Right kidney (tissue), 1 donor: ENCODE results near the gene MYO3B.
A peak's percentile ranks its signal among the peaks of the same experiment; 100 is the strongest.
"Not testable (repeated sequence)": the region's sequence is repeated elsewhere in the genome, so short reads cannot be mapped to it uniquely, and the experiment has no call there.

Experiments
- DNase-seq: peaks from one replicate; pipeline ENCODE4 v3.0.0-alpha.2; 2016

The MYO3B gene

GRCh38 chr2:170377500-170378207, 199.7 kb downstream of the MYO3B start:
- no peak for DNase-seq

DNA sequence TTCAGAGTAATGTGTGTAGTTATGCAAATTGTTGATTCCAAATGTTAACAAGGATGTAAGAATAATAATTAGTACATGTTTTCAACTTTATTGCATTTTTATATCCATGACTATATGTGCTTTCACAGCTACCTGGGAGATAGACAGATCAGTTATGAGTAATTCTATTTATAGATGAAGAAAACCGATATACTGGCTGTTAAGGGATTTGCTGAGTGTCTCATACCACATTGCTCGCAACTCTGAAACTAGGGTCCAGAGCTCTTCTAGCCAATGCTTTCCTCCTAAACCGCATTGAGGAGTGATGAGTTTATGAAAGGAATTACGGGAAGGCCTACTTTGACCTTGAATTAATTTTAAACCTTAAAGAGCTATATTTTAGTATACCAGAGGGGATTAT, 202.3 kb downstream of the MYO3B start:
- DNase-seq: no peak

- no peak for DNase-seq
Observed at GRCh38 chr2:170381678-170382077, 203.7 kb downstream of the MYO3B start.

DNA sequence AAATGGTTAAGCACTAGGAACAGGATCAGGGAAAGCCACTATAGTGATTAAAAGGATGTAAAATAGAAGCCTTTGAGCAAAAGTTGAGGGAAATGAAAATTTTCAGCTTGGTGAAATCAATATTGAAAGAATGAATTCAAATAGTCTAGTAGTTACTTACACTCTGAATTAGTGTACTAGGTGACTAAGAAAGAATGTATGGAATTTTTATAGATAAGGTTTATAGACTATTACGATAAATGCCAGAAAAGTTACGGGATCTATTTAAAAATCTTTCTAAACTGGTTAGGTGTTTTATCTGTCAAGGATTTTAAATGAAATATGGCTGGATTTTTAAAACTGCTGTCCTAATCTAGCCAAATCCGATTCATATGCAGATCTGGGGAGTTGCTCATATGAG, 208.6 kb downstream of the MYO3B start:
- DNase-seq: no peak

DNA sequence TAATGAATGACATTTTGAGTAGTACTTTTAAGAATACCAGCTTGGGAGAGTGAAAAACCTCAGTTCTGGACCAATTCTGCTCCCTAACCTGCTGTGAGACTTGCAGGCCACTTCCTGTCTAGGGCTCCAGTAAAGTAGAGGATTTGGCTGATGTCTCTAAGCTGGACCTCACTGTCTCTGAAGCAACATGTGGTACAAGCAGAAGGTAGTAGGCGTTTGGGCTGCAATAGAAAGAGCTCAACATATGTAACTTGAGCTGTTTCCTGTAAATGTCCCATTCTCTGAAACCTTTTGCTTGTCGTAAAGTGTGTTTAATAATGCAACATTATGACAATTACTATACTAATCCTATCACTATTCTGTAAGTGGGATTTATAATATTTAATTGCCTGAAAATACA, 213.1 kb downstream of the MYO3B start:
- no peak for DNase-seq

DNA sequence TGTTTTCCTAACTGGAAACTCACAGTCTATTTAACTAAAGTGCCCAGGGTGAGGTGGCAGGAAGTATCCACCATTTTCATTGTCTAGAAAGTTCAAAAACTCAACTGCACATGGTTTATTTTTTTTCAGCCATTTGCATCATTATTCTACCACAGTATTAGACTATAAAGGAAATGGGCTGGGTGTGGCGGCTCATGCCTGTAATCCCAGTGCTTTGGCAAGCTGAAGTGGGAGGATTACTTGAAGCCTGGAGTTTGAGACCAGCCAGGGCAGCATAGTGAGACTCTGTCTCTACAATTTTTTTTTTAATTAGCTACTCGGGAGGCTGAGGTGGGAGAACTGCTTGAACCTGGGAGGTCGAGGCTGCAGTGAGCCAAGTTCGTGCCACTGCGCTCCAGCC, 213.8 kb downstream of the MYO3B start:
- no peak for DNase-seq

GRCh38 chr2:170393861-170394498, 216.0 kb downstream of the MYO3B start:
- DNase-seq: no peak

GRCh38 chr2:170394641-170395387, 216.9 kb downstream of the MYO3B start:
- no peak for DNase-seq

- DNase-seq: no peak
Observed at GRCh38 chr2:170396799-170397459, 219.0 kb downstream of the MYO3B start.

DNA sequence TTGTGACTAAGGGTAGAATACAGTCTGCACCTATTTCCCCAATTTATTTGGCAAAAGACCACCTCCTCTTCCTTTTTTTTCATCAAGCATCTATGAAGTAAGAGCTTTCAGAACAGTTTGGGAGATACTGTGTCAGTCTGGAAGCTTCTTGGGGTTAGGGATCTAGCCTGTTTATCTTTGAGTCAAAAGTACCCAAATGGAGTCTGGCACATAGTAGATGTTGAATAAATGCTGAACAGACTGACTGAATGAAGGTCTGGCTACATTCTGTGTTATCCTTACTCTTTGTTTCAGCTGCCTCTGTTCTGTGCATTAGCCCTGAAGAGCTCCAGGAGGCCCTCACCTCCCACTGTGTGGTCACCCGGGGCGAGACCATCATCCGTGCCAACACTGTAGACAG, 223.2 kb downstream of the MYO3B start:
- no peak for DNase-seq

DNA sequence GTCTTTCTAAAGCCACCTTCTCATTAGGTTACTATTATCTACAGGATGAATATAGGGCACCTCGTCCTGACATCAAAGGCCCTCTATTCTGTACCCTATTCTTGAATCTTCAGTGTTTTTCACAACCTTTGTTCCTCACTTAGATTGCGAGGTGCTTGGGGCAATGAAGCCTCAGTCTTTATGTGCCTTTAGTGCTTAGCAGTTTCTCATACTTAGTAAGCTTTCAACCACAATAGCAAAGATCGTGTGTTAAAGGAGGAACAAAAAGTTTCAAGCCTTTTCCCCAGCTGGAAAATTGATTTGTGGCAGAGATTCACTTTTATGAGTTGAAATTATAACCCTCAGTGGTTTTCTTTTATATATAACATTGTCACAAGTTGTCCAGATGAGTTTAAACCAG, 226.9 kb downstream of the MYO3B start:
- DNase-seq: no peak

DNA sequence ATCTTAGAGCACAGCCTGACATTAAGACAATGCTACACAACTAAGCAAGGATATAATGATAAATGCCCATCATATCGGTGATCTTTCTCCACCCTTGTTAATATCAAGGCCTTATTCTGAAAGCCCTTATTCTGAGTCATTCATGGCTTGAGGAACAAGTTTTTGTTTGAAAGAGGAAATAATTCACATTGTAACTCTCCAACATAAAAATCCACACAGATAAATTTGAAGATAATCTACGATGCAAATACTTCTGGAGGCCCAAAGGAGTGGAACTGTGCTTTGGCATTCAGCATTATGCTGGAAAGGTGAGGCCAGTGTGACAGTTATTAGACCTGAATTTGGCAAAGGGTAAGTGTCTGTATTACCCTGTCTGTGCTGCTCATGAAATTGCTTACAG, 227.4 kb downstream of the MYO3B start:
- DNase-seq: no peak

DNA sequence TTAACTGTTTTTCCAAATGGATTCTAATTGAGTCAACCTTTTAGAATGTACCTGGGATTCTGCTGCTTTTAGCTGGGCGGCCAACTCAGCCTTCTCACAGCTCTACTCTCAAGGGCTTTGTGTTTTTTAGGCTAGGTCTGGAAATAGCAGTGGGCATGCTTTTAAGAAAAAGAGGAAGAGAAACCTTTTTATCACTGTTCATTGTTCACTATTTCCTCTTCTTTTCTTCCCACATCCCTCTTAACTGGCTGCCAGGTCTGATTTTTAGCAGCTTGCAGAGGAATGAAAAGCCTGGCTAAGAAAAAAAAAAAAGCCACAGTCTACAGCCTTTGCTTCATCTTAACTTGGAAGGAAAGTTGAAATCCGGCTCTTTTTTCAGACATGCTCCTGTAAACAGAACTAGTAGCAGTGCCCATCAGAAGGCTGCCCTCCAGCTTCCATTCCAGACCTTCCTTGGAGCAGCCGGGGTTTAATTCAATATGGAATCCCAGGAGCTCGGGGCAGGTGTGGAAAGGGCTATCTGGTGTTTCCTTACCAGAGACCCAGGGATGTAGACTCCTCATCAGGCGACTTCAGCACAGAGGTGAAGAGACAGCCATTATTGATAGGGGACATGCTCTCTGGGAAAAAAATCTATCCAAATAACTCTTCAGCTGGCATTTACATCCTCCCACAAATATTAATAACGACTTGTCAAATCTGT, 230.7 kb downstream of the MYO3B start:
- no peak for DNase-seq

DNA sequence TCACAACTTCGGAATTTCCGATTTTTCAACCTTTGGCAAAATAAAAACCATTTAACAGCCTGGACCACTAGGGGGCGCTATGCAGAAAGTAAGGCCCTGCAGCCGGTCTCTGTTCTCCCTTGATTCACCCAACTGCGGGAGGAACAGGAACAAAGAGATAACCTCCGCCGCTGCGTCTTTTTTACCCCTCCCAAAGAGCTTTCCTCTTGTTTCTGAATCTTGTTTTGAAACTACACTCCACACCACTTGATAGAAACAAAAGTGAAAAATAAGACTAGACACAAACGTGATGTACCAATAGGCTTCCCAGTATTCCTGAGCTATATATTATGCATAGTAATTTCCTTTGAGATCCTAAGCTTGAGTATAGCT, 231.2 kb downstream of the MYO3B start:
- DNase-seq: peak; percentile 51

DNA sequence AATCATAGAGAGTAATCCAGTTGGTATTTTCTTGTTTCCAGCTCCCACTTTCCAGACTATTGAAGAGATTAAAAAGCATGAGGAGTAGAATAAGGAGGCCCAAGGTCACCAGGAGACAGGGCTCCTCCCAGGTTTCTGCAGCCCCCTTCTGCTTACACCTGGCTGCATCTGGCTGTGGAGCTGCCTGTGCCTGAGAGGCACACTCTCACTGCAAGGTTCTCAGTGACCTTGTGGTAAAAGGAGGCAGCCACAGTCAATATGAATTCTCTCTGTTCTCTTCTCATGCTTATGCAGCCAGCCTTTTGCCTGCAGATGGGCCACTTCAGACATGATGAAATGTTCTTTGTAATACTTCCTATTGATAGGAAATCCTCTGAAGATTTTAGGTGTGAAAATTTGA, 233.7 kb downstream of the MYO3B start:
- DNase-seq: no peak

- DNase-seq: no peak
Observed at GRCh38 chr2:170420961-170421687, 243.2 kb downstream of the MYO3B start.

DNA sequence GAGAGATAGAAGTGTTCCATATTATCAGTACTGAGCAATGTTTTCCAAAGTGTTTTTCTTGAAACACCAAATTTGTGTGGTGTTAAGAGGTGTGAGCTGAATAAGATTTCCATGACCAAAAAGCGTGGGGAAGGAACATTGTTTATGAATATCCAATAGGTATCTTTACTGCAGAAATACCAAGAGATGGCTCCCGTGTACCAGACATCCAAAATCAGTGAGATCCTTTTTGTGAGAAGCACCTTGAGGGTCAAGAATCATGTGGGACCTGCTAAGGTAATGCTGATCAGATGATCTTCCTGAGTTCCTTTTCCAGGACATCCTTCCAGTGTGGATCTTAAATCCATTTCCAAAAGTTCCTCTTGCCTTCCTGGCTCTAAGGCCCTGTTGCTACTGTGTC, 246.0 kb downstream of the MYO3B start:
- DNase-seq: no peak

DNA sequence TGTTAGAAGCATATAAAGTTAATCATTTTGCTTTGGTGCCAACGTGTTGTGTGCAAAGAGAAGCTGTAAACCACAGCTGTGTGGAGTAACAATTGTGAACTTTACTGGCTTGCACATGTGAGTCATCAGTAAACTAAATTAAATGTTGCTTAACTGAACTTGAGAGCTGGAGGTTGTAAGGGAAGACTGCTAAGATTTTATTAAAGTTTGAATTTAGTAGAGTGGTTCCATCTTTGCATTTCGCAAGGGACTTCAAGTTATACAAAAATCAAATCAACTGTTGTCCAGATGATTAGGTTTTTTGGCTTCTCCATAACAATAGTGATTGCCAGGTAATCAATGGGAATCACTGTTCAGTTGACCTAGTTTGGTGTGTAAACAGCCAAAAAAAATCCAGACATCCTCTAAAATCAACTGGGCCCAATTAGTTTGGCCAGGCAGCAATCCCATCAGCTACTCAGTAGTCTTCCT, 247.4 kb downstream of the MYO3B start:
- DNase-seq: no peak

DNA sequence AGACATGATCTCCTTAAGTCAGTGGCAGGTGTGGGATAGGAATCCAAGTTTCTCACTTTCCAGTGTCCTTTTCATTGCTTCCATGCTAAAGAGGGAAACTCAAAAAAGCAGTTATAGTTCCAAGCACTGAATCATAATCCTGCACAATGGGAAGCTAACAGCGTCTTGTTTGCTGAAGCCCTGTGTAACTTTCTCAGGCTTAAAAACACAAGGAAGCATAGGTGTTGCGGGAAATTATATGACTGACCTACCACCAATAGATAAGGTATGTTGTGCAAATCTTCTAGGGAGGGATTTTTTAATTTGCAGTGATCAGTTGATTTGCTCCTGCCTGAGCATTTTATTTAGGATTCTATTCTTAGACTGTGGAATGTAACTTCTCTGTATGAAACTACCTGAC, 250.9 kb downstream of the MYO3B start:
- DNase-seq: no peak

GRCh38 chr2:170432823-170433222, 254.9 kb downstream of the MYO3B start:
- no peak for DNase-seq

GRCh38 chr2:170433448-170433847, 255.5 kb downstream of the MYO3B start:
- no peak for DNase-seq

DNA sequence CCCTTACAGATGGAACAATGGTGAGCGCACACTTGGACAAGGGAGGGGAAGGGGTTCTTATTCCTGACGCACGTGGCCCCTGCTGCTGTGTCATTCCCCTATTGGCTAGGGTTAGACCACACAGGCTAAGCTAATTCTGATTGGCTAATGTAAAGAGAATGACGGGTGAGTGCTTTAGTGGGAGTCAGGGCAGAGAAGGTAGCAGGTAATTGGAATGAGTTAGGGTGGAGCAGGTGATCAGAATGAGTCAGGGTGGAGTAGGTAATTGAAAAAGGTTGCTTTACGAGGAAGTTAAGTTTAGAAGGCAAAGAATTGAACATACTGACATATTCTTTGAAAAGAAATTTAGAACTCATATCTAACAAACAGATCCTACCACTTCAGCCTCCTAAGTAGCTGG, 256.4 kb downstream of the MYO3B start:
- not testable (repeated sequence) for DNase-seq
